HEK293T (cell line): ENCODE data around the gene CSNK2A3.

Experiments
- CTCF ChIA-PET: fragments of 350-600 bp; formaldehyde crosslinking; extraction: SDS; loops from one replicate; lab custom pipeline; 2021; ENCODE audit warnings: antibody characterized with exemption, inconsistent platforms; lab: Yijun Ruan, JAX
- POLR2A ChIA-PET: fragments of 350-600 bp; formaldehyde crosslinking; extraction: SDS; loops from one replicate; lab custom pipeline; 2020; ENCODE audit warnings: antibody characterized with exemption, inconsistent platforms; lab: Yijun Ruan, JAX
- DNase-seq: peaks from one replicate; pipeline ENCODE4 v3.0.0; 2012; ENCODE audit warnings: mixed read lengths; ENCODE audit errors: extremely low spot score
- ARNT ChIP-seq: fragments of 450-650 bp; IDR thresholded peaks from 2 replicates; pipeline ENCODE4 v1.6.1; 2017; ENCODE audit warnings: mild to moderate bottlenecking
- BHLHE40 ChIP-seq: fragments of 450-650 bp; IDR thresholded peaks from 2 replicates; pipeline ENCODE4 v1.6.1; 2016; ENCODE audit warnings: mild to moderate bottlenecking, moderate library complexity, borderline replicate concordance
- CTBP1 ChIP-seq: fragments of 450-650 bp; IDR thresholded peaks from 2 replicates; pipeline ENCODE4 v1.6.1; 2016; ENCODE audit warnings: borderline replicate concordance
- ELF4 ChIP-seq: fragments of 450-650 bp; IDR thresholded peaks from 2 replicates; pipeline ENCODE4 v1.6.1; 2017; ENCODE audit warnings: antibody characterized with exemption
- FOXA1 ChIP-seq: fragments of 450-650 bp; IDR thresholded peaks from 2 replicates; pipeline ENCODE4 v1.6.1; 2016; ENCODE audit warnings: mild to moderate bottlenecking
- FOXK2 ChIP-seq: fragments of 450-650 bp; IDR thresholded peaks from 2 replicates; pipeline ENCODE4 v1.6.1; 2016; ENCODE audit warnings: mild to moderate bottlenecking
- FOXM1 ChIP-seq: fragments of 450-650 bp; IDR thresholded peaks from 2 replicates; pipeline ENCODE4 v1.6.1; 2017; ENCODE audit warnings: mild to moderate bottlenecking, borderline replicate concordance
- HDGF ChIP-seq: fragments of 450-650 bp; IDR thresholded peaks from 2 replicates; pipeline ENCODE4 v1.6.1; 2017; ENCODE audit warnings: antibody characterized with exemption, borderline replicate concordance
- L3MBTL2 ChIP-seq: fragments of 450-650 bp; conservative IDR thresholded peaks from 2 replicates; pipeline ENCODE4 v1.6.1; 2016; ENCODE audit warnings: mild to moderate bottlenecking
- LEF1 ChIP-seq: fragments of 450-650 bp; IDR thresholded peaks from 2 replicates; pipeline ENCODE4 v1.6.1; 2017; ENCODE audit warnings: mild to moderate bottlenecking, borderline replicate concordance
- NFRKB ChIP-seq: fragments of 450-650 bp; IDR thresholded peaks from 2 replicates; pipeline ENCODE4 v1.6.1; 2016; ENCODE audit warnings: mild to moderate bottlenecking, moderate library complexity
- PKNOX1 ChIP-seq: fragments of 450-650 bp; IDR thresholded peaks from 2 replicates; pipeline ENCODE4 v1.6.1; 2016
- SP1 ChIP-seq: fragments of 450-650 bp; IDR thresholded peaks from 2 replicates; pipeline ENCODE4 v1.6.1; 2017
- SUZ12 ChIP-seq: fragments of 450-650 bp; IDR thresholded peaks from 2 replicates; pipeline ENCODE4 v1.6.1; 2016; ENCODE audit warnings: mild to moderate bottlenecking
- TARDBP ChIP-seq: fragments of 450-650 bp; IDR thresholded peaks from 2 replicates; pipeline ENCODE4 v1.6.1; 2016
- ZNF384 ChIP-seq: fragments of 450-650 bp; IDR thresholded peaks from 2 replicates; pipeline ENCODE4 v1.6.1; 2016

The CSNK2A3 gene

GRCh38 chr11:11349870-11350337, 3.1 kb downstream of the CSNK2A3 start:
- ChIA-PET CTCF (no interaction called here), POLR2A (no interaction called here)
- DNase-seq, result no peak
- no peak for TF ChIP-seq ARNT

GRCh38 chr11:11349106-11349825, 3.8 kb downstream of the CSNK2A3 start:
- ChIA-PET CTCF (no interaction called here), POLR2A (no interaction called here)
- no peak for TF ChIP-seq L3MBTL2
- no peak for TF ChIP-seq NFRKB
- TF ChIP-seq LEF1, result no peak
- TF ChIP-seq ELF4, result no peak
- DNase-seq, result no peak

- TF ChIP-seq NFRKB, result no peak
- TF ChIP-seq BHLHE40, result no peak
- no peak for TF ChIP-seq SP1
- TF ChIP-seq FOXM1, result no peak
- TF ChIP-seq HDGF, result no peak
- TF ChIP-seq PKNOX1, result no peak
- TF ChIP-seq TARDBP, result no peak
- CTCF ChIA-PET, result no interaction called here
- no peak for DNase-seq
- POLR2A ChIA-PET, result no interaction called here
Measured at GRCh38 chr11:11348303-11348702, 4.7 kb downstream of the CSNK2A3 start.

GRCh38 chr11:11347592-11347991, 5.5 kb downstream of the CSNK2A3 start:
- TF ChIP-seq NFRKB, result no peak
- TF ChIP-seq ARNT, result no peak
- no peak for TF ChIP-seq PKNOX1
- TF ChIP-seq FOXM1, result no peak
- TF ChIP-seq SUZ12, result no peak
- no peak for TF ChIP-seq BHLHE40
- TF ChIP-seq HDGF, result no peak
- TF ChIP-seq ZNF384, result no peak
- no peak for TF ChIP-seq CTBP1
- TF ChIP-seq FOXK2, result no peak
- no peak for TF ChIP-seq FOXA1
- no peak for TF ChIP-seq SP1
- no peak for TF ChIP-seq LEF1
- ChIA-PET POLR2A (no interaction called here), CTCF (interaction anchor here (0.5 kb wide), 1 partner anchor 361 kb away, joined by 4 read pairs; no protein-coding TSS in a partner anchor)
- no peak for DNase-seq

- TF ChIP-seq TARDBP (no peak), LEF1 (no peak), SP1 (no peak), FOXK2 (no peak), ZNF384 (no peak), ARNT (no peak), PKNOX1 (peak; percentile 58), CTBP1 (0 out of 2 replicates have a peak, but pooled peaks have one; percentile 18), FOXM1 (no peak), BHLHE40 (no peak)
- peak; percentile 31 for DNase-seq
- CTCF ChIA-PET, result no interaction called here
- POLR2A ChIA-PET, result no interaction called here
Measured at GRCh38 chr11:11346303-11346702, 6.7 kb downstream of the CSNK2A3 start.

- CTCF ChIA-PET, result no interaction called here
- TF ChIP-seq SUZ12 (no peak), TARDBP (no peak), ARNT (no peak), SP1 (no peak), LEF1 (no peak), CTBP1 (no peak), NFRKB (no peak), FOXM1 (no peak), ELF4 (no peak), L3MBTL2 (no peak), FOXA1 (no peak), HDGF (no peak), ZNF384 (no peak), FOXK2 (no peak), BHLHE40 (no peak), PKNOX1 (no peak)
- no peak for DNase-seq
- POLR2A ChIA-PET, result no interaction called here
Measured at GRCh38 chr11:11345099-11345498, 8.0 kb downstream of the CSNK2A3 start.
